Mucosa of descending colon (tissue), 3 donors: ENCODE data around the gene TAB3. TPM values are rescaled to one million over a fixed set of nuclear protein-coding genes. Genes with fewer than 3 reads are reported as not detected.

Experiments used
- ATAC-seq: fragments of 200-7000 bp; cut with Tn5 transposase; one replicate; pipeline ENCODE4 v1.9.1; 2020; ENCODE audit warnings: mild to moderate bottlenecking, moderate library complexity
- DNase-seq, 3 donors: peaks; one replicate each; pipeline ENCODE4 v3.0.0-alpha.2; 2020
- H3K36me3 ChIP-seq: fragments of 200-600 bp; one replicate; pipeline ENCODE4 v1.8.0; 2021; ENCODE audit warnings: low read depth, mild to moderate bottlenecking
- H3K4me1 ChIP-seq: fragments of 200-600 bp; one replicate; pipeline ENCODE4 v1.8.0; 2021; ENCODE audit warnings: low read depth, mild to moderate bottlenecking
- H3K4me3 ChIP-seq: fragments of 200-600 bp; one replicate; pipeline ENCODE4 v1.8.0; 2021; ENCODE audit warnings: mild to moderate bottlenecking
- H3K9me3 ChIP-seq: fragments of 200-600 bp; one replicate; pipeline ENCODE4 v1.8.0; 2021; ENCODE audit warnings: mild to moderate bottlenecking
- CTCF ChIP-seq: fragments of 200-600 bp; IDR thresholded peaks from one replicate; pipeline ENCODE4 v1.8.0; 2022; ENCODE audit warnings: antibody characterized with exemption, mild to moderate bottlenecking
- intact Hi-C, 2 donors: fragments of 100-400 bp; cut with DNase I in 1 of 2; cut with micrococcal nuclease in 1 of 2; formaldehyde crosslinking; loops; one replicate each; pipeline versions ENCODE4 v1.11.0 to v1.11.1; 2022; cut with DNase I, micrococcal nuclease
- total RNA-seq, 3 donors: library from RNA; stranded (reverse); fragmentation: NEBNext Ultra II Directional in 2 of 3; extraction: Animal tissue kit (Norgen Biotek cat#: 25700) in 2 of 3; gene quantifications; one replicate each; pipeline versions ENCODE4 v1.2.1 to v1.2.4, GENCODE V29; 2021 to 2023
- donor health status: DM: no; HTN: no; CAD: no; lungs with moderate emphysema.
- donor health status: DM: no; HTN: no; CAD: no.
- donor health status: DM: no; HTN: yes; CAD: no.

The TAB3 gene
- total RNA-seq, 3 donors from 2014 or later, result 18.6 to 20.7 (median 20.1) TPM

GRCh38 chrX:30830326-30830943, 58.6 kb downstream of the TAB3 start:
- TF ChIP-seq CTCF, result no peak
- Histone ChIP-seq H3K9me3 (no peaks in the 10 kb centered on the region), H3K4me3 (no peak overlapping the region), H3K36me3 (no peaks in the 10 kb centered on the region), H3K4me1 (no peaks in the 10 kb centered on the region)
- intact Hi-C loops, result no loop called here
- DNase-seq (no peak), ATAC-seq (no peak)

- no peak for TF ChIP-seq CTCF
- Histone ChIP-seq H3K4me3 (no peak overlapping the region), H3K9me3 (no peaks in the 10 kb centered on the region), H3K4me1 (no peaks in the 10 kb centered on the region), H3K36me3 (no peaks in the 10 kb centered on the region)
- ATAC-seq, result no peak
- intact Hi-C loops, result no loop called here
- DNase-seq, result no peak
Observed at GRCh38 chrX:30824275-30824674, 64.8 kb downstream of the TAB3 start.

- DNase-seq, result no peak
- H3K4me1 ChIP-seq, result no peaks in the 10 kb centered on the region
- no peak for ATAC-seq
- no peaks in the 10 kb centered on the region for H3K9me3 ChIP-seq
- intact Hi-C loops, result no loop called here
- no peak for TF ChIP-seq CTCF
- H3K4me3 ChIP-seq, result no peak overlapping the region
- H3K36me3 ChIP-seq, result no peaks in the 10 kb centered on the region
Observed at GRCh38 chrX:30822764-30823163, 66.3 kb downstream of the TAB3 start.

- Histone ChIP-seq H3K9me3 (no peaks in the 10 kb centered on the region), H3K4me1 (no peaks in the 10 kb centered on the region), H3K4me3 (no peak overlapping the region), H3K36me3 (no peaks in the 10 kb centered on the region)
- TF ChIP-seq CTCF, result no peak
- no peak for ATAC-seq
- DNase-seq, result no peak
- intact Hi-C loops, result no loop called here
Observed at GRCh38 chrX:30822068-30822681, 66.9 kb downstream of the TAB3 start.

DNA sequence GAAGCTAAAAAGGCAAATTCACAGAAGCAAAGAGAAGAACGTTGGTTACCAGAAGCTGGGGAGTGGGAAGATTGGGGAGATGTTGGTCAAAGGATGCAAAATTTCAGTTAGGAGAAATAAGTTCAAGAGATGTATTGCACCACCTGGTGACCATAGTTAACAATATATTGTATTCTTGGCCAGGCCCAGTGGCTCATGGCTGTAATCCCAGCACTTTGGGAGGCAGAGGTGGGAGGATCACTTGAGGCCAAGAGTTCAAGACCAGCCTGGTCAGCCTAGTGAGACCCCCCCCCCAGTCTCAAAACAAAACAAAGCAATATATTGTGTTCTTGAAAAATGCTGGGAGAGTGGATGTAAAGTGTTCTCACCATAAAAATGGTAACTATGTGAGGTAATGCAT, 67.9 kb downstream of the TAB3 start:
- ATAC-seq, result no peak
- H3K36me3 ChIP-seq, result no peaks in the 10 kb centered on the region
- H3K4me1 ChIP-seq, result no peaks in the 10 kb centered on the region
- no peak for TF ChIP-seq CTCF
- H3K9me3 ChIP-seq, result no peaks in the 10 kb centered on the region
- intact Hi-C loops, result no loop called here
- DNase-seq, result no peak
- no peak overlapping the region for H3K4me3 ChIP-seq
